Ishikawa (cell line): ENCODE measurements around the gene ENOX1.

Experiments
- CEBPB ChIP-seq: IDR thresholded peaks from 2 replicates; pipeline ENCODE4 v1.6.1; 2012
- CREB1 ChIP-seq: IDR thresholded peaks from 2 replicates; pipeline ENCODE4 v1.6.1; 2012; ENCODE audit warnings: low read depth
- EGR1 ChIP-seq: IDR thresholded peaks from 2 replicates; pipeline ENCODE4 v1.6.1; 2012
- EP300 ChIP-seq: IDR thresholded peaks from 2 replicates; pipeline ENCODE4 v1.6.1; 2012; ENCODE audit warnings: borderline replicate concordance
- FOXM1 ChIP-seq: IDR thresholded peaks from 2 replicates; pipeline ENCODE4 v1.6.1; 2012; ENCODE audit warnings: low read depth, borderline replicate concordance
- NFIC ChIP-seq: IDR thresholded peaks from 2 replicates; pipeline ENCODE4 v1.6.1; 2012
- RAD21 ChIP-seq: IDR thresholded peaks from 2 replicates; pipeline ENCODE4 v1.6.1; 2012; ENCODE audit warnings: low read depth
- REST ChIP-seq: IDR thresholded peaks from 2 replicates; pipeline ENCODE4 v1.6.1; 2012; ENCODE audit warnings: low read depth, mild to moderate bottlenecking
- TAF1 ChIP-seq: IDR thresholded peaks from 2 replicates; pipeline ENCODE4 v1.6.1; 2012; ENCODE audit warnings: low read depth, mild to moderate bottlenecking
- TCF12 ChIP-seq: IDR thresholded peaks from 2 replicates; pipeline ENCODE4 v1.6.1; 2012; ENCODE audit warnings: low read depth
- TEAD4 ChIP-seq: IDR thresholded peaks from 2 replicates; pipeline ENCODE4 v1.6.1; 2012
- YY1 ChIP-seq: IDR thresholded peaks from 2 replicates; pipeline ENCODE4 v1.6.1; 2012; ENCODE audit warnings: low read depth
- ZBTB7A ChIP-seq: IDR thresholded peaks from 2 replicates; pipeline ENCODE4 v1.6.1; 2012; ENCODE audit warnings: low read depth
- TF ChIP-seq, protein P1 (sequence below): IDR thresholded peaks from 2 replicates; pipeline ENCODE4 v1.6.1; 2012
- TF ChIP-seq, protein P2 (sequence below): IDR thresholded peaks from 2 replicates; pipeline ENCODE4 v1.6.1; 2012

Gene ENOX1

DNA sequence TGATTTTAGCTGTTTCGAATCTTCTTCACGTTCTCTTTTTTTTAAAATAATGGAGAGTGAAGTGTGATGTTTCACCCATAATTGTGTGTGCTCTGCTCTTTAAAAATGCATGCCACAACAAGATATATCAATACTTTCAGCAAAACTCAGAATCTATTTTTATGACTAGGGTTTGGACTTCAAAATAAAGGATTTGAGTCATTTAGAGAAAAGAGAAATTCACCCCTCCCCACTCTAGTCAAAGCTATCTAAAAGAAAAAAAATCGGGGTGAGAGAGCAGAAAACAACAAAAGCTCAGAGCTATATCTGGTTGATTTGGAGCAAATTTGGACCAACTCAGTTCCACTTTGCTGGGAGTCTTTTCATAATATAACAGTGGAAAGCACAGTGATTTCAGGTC is 518.9 kb downstream of the ENOX1 start:
- TF ChIP-seq TAF1 (no peak), NFIC (no peak), YY1 (no peak), RAD21 (no peak), TEAD4 (no peak), EP300 (no peak), TCF12 (no peak), EGR1 (no peak), FOXM1 (no peak), ZBTB7A (no peak), CREB1 (no peak), CEBPB (no peak), REST (no peak)
- TF ChIP-seq, protein P1, sequence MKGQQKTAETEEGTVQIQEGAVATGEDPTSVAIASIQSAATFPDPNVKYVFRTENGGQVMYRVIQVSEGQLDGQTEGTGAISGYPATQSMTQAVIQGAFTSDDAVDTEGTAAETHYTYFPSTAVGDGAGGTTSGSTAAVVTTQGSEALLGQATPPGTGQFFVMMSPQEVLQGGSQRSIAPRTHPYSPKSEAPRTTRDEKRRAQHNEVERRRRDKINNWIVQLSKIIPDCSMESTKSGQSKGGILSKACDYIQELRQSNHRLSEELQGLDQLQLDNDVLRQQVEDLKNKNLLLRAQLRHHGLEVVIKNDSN: no peak
- TF ChIP-seq, protein P2, sequence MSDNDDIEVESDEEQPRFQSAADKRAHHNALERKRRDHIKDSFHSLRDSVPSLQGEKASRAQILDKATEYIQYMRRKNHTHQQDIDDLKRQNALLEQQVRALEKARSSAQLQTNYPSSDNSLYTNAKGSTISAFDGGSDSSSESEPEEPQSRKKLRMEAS: no peak

DNA sequence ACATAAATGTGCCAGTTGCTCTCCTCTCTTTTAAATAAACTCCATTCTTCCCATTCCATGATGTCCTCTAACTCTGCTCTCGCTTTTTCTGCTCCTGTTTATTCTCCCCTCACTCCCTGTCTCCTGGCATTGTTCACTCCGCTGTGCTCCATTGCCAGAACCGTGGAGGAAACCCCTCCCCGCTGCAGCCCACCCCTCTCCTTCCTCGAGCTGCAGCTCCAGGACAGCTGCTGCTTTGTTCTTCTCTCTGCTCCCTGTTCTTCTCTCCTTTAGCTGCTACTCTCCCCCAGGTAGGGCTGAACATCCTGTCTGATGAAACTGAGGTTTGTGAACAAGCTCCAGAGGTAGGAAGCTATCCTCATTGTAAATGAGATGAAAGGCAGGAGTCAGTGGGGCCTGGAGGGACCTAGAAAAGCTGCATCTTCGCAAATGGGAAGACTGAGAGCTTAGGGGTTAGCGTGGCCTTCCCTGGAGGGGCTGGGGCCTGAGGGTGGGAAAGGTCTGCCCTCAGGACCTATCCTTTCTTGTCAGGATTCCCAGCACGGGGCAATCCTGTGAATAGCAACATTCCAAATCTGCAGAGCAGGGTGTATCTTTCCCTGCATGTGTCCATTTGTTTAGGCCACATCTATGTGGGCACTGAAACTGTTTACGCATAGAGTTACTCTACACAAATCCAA is 519.7 kb downstream of the ENOX1 start:
- TF ChIP-seq YY1 (no peak), EGR1 (no peak), TAF1 (no peak), TEAD4 (no peak), CEBPB (no peak), RAD21 (no peak), NFIC (no peak), ZBTB7A (no peak)
- TF ChIP-seq, protein P2: no peak
- TF ChIP-seq, protein P1: no peak

DNA sequence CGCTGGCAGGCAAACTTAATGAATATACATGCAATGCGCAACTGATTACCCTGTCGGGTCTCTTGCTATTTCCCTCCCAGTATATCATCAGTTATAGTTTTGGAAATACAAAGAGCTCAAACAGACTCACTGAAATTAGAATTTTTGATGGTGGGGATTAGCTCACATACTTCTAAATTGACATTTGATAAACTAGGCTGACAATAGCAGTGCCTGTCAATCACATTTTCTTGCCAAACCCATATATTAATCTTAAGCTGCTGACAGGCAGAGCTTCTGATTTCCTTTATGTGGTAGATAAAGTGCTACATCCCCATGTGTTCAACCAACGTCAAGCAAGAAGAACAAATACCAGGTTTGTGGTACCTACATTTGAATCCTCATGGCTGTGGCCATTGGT is 521.7 kb downstream of the ENOX1 start:
- TF ChIP-seq CREB1 (no peak), NFIC (no peak), EP300 (no peak), TCF12 (no peak), YY1 (no peak), EGR1 (no peak), ZBTB7A (no peak), FOXM1 (no peak), CEBPB (no peak), TAF1 (no peak), REST (no peak), RAD21 (no peak), TEAD4 (no peak)
- TF ChIP-seq, protein P1: no peak
- TF ChIP-seq, protein P2: no peak

GRCh38 chr13:43264458-43264857 is 522.3 kb downstream of the ENOX1 start:
- TF ChIP-seq NFIC (no peak), EP300 (no peak), EGR1 (no peak), ZBTB7A (no peak), RAD21 (no peak), TCF12 (no peak), FOXM1 (no peak), CEBPB (no peak)

- no peak for TF ChIP-seq CEBPB
- TF ChIP-seq RAD21: no peak
- TF ChIP-seq, protein P1: no peak
- no peak for TF ChIP-seq CREB1
- no peak for TF ChIP-seq NFIC
- no peak for TF ChIP-seq TEAD4
- no peak for TF ChIP-seq REST
- TF ChIP-seq ZBTB7A: no peak
- no peak for TF ChIP-seq TAF1
Observed at GRCh38 chr13:43263047-43263446, 523.7 kb downstream of the ENOX1 start.
